BE2C (cell line): ENCODE measurements around the gene CCDC50.
A peak's percentile ranks its signal among the peaks of the same experiment; 100 is the strongest.

Experiments used
- DNase-seq: peaks from one replicate; pipeline ENCODE4 v3.0.0-alpha.2; 2020
- H3K27me3 ChIP-seq: fragments of 250-450 bp; sonication (Bioruptor Pico); 2 replicates; pipeline ENCODE4 v1.5.1; 2020; ENCODE audit warnings: mild to moderate bottlenecking
- H3K36me3 ChIP-seq: fragments of 250-450 bp; sonication (Bioruptor Pico); 2 replicates; pipeline ENCODE4 v1.5.1; 2020; ENCODE audit warnings: mild to moderate bottlenecking
- H3K4me1 ChIP-seq: fragments of 250-450 bp; sonication (Bioruptor Pico); 2 replicates; pipeline ENCODE4 v1.5.1; 2020
- H3K4me3 ChIP-seq: 2 replicates; pipeline ENCODE4 v1.5.1; 2011; ENCODE audit warnings: low read depth, low read length
- H3K9me3 ChIP-seq: fragments of 250-450 bp; sonication (Bioruptor Pico); 2 replicates; pipeline ENCODE4 v1.5.1; 2020
- TF ChIP-seq, protein P1 (sequence below): IDR thresholded peaks from 2 replicates; pipeline ENCODE4 v1.5.1; 2012; ENCODE audit warnings: mild to moderate bottlenecking, low read depth, low read length

CCDC50 gene

DNA sequence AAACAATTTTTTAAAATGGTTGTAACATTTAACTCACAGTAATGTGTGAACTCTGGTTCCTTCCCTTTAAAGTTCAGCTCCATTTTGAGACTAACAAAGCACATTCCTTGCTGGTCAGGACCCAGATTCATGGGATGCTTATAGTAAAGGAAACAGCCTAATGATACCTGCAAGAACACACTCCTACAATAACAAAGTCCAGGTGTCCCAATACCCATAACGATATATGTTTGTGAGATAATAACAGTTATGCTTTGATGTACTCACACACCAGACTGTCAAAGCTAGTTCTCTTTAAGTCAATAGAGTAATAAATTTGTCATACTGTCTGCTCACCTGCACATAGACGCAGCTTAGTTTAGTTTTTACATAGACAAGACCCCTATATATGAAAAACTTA lies 15.9 kb upstream of the CCDC50 start:
- H3K9me3 ChIP-seq, result no peaks in the 10 kb centered on the region
- no peak overlapping the region for H3K4me3 ChIP-seq
- no peaks in the 10 kb centered on the region for H3K27me3 ChIP-seq
- no peak for DNase-seq
- H3K4me1 ChIP-seq, result no peaks in the 10 kb centered on the region
- no peaks in the 10 kb centered on the region for H3K36me3 ChIP-seq
- TF ChIP-seq, protein P1, sequence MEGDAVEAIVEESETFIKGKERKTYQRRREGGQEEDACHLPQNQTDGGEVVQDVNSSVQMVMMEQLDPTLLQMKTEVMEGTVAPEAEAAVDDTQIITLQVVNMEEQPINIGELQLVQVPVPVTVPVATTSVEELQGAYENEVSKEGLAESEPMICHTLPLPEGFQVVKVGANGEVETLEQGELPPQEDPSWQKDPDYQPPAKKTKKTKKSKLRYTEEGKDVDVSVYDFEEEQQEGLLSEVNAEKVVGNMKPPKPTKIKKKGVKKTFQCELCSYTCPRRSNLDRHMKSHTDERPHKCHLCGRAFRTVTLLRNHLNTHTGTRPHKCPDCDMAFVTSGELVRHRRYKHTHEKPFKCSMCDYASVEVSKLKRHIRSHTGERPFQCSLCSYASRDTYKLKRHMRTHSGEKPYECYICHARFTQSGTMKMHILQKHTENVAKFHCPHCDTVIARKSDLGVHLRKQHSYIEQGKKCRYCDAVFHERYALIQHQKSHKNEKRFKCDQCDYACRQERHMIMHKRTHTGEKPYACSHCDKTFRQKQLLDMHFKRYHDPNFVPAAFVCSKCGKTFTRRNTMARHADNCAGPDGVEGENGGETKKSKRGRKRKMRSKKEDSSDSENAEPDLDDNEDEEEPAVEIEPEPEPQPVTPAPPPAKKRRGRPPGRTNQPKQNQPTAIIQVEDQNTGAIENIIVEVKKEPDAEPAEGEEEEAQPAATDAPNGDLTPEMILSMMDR, result no peak

DNA sequence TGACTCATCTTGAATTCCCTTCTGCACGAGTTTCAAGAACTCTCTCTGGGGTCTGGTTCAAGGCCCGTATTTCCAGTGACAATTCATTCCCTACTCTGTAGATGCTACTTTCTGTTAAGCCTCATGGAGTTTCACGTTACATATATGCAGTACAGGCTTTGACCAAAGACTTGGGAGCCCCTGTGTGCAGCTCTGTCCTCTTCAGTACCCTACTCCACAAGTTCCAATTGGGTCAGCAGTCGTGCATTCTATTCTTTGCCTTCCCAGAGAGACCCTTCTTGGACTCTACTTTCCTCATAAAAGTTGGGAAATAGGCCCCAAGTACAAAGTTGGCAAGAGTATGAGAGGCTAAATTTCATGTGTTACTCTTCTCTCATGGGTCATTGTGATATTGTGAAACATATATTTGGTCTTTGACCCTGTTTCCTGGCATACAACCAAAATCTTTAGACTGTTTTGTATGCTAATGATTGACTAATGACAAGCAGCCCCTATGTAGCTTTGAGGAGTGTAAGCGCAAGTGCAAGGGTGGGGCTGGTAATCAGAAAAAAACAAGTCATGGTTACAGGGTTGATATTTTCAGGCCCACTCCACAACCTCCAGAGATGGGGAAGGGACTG lies 15.0 kb upstream of the CCDC50 start:
- H3K9me3 ChIP-seq, result no peaks in the 10 kb centered on the region
- no peak for DNase-seq

DNA sequence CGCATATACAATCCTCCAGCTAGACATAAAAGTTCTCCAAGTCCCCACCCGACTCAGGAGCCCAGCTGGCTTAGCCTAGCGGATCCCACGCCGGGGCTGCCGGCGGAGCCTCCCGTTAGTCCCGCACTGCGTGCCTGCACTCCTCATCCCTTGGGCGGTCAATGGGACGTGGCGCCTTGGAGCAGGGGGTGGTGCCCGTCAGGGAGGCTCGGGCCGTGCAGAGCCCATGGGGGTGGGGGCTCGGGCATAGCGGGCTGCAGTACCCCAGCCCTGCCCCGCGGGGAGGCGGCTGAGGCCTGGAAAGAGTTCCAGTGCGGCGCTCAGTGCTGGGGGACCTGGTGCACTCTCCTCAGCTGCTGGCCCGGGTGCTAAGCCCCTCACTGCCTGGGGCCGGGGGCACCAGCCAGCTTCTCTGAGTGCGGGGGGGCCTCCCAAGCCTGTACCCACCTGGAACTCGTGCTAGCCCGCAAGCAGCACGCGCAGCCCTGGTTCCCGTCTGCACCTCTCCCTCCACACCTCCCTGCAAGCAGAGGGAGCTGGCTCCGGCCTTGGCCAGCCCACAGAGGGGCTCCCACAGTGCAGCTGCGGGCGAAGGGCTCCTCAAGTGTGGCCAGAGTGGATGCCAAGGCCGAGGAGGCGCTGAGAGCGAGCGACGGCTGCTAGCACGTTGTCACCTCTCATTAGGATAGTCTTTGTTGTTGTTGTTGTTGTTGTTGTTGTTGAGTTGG lies 12.2 kb upstream of the CCDC50 start:
- H3K9me3 ChIP-seq, result no peaks in the 10 kb centered on the region
- TF ChIP-seq, protein P1, result no peak
- no peaks in the 10 kb centered on the region for H3K4me1 ChIP-seq
- DNase-seq, result peak; percentile 11
- H3K36me3 ChIP-seq, result no peaks in the 10 kb centered on the region
- no peak overlapping the region for H3K4me3 ChIP-seq
- no peaks in the 10 kb centered on the region for H3K27me3 ChIP-seq

More for the DNA sequence above, 15.0 kb upstream of the CCDC50 start:
- no peaks in the 10 kb centered on the region for H3K36me3 ChIP-seq
- no peaks in the 10 kb centered on the region for H3K27me3 ChIP-seq
- no peak overlapping the region for H3K4me3 ChIP-seq
- TF ChIP-seq, protein P1, result no peak
- no peaks in the 10 kb centered on the region for H3K4me1 ChIP-seq

DNA sequence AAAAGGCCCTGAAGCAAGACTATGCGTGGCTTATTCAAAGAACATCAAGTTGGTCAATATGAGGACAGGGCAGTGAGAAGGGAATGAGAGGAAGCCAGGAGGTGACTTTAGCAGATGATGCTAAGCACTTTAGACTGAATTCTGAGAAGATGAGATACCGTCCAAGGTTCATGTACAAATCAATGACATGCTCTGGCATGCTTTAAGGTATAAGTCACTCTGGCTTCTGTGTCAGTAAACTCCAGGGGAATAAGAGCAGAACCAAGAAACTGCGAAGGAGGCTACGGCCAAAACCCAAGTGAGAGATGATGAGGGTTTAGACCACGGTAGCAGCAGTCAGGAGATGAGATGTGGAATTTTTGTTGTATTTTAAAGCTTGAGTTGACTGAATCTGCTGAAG lies 8.9 kb upstream of the CCDC50 start:
- Histone ChIP-seq H3K36me3 (no peaks in the 10 kb centered on the region), H3K9me3 (no peaks in the 10 kb centered on the region), H3K4me1 (no peaks in the 10 kb centered on the region; the same call in 1 of the 2 replicates), H3K27me3 (no peaks in the 10 kb centered on the region), H3K4me3 (no peak overlapping the region)
- TF ChIP-seq, protein P1, result no peak
- no peak for DNase-seq

DNA sequence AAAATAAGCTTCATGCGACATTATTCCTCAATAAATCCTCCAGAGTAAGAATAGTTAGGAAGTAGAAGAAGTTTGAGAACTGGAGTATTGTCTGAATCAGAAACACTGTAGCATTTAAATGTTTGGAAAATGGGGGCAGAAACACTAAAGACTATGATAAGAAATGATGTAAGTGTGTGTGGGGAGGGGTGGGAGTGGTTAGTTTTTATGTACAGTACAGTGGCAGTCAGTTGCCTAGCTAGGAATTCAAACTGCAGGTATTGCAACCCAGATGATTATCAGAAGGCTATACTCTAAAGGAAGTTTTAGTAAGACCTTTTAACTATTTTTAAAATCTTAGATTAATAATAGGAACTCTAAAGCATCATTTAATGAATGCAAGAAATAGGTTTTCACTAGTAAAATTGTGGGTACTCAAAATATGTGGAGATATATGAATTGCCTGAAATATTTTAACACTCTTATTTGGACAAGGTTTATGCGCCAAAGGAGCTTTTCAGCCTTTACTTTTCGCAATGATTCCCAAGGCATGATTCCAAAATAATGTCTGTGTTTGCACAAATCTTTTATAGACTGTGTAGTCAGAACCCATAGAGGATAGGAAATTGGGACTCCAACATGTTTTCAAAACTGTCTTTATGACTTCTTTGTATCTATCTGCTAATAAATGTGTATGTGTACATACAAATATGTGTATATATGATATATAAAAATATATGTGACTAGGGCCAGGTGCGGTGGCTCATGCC lies 8.0 kb upstream of the CCDC50 start:
- H3K4me3 ChIP-seq, result no peak overlapping the region
- no peaks in the 10 kb centered on the region for H3K9me3 ChIP-seq
- H3K4me1 ChIP-seq, result no peaks in the 10 kb centered on the region; the same call in 1 of the 2 replicates
- H3K27me3 ChIP-seq, result no peaks in the 10 kb centered on the region
- no peaks in the 10 kb centered on the region for H3K36me3 ChIP-seq
- DNase-seq, result no peak
- TF ChIP-seq, protein P1, result no peak
